Loucy (cell line): ENCODE measurements around the gene EIF2B4.

Experiments
- H2AFZ ChIP-seq: fragments of 200-600 bp; sonication (generic); 2 replicates; pipeline ENCODE4 v1.6.0; 2016; ENCODE audit warnings: antibody characterized with exemption, mild to moderate bottlenecking, low read length, moderate library complexity
- H3F3A ChIP-seq: fragments of 200-600 bp; 2 replicates; pipeline ENCODE4 v1.6.0; 2016; ENCODE audit warnings: antibody characterized with exemption, low read depth, mild to moderate bottlenecking
- H3K27me3 ChIP-seq: fragments of 200-600 bp; sonication (generic); 2 replicates; pipeline ENCODE4 v1.6.1; 2014; ENCODE audit warnings: low read length, mild to moderate bottlenecking; ENCODE audit not compliant: insufficient read depth, poor library complexity, severe bottlenecking
- H3K36me3 ChIP-seq: fragments of 200-600 bp; sonication (generic); 2 replicates; pipeline ENCODE4 v1.6.1; 2016; ENCODE audit warnings: low read length; ENCODE audit not compliant: insufficient read depth
- H3K4me1 ChIP-seq: fragments of 200-600 bp; sonication (generic); 2 replicates; pipeline ENCODE4 v1.5.1; 2014; ENCODE audit warnings: low read length, mild to moderate bottlenecking; ENCODE audit not compliant: insufficient read depth, poor library complexity, severe bottlenecking
- H3K4me2 ChIP-seq: fragments of 200-600 bp; sonication (generic); 2 replicates; pipeline ENCODE4 v1.6.0; 2014; ENCODE audit warnings: antibody characterized with exemption, low read length, low read depth, mild to moderate bottlenecking; ENCODE audit not compliant: poor library complexity, severe bottlenecking
- H3K4me3 ChIP-seq: fragments of 200-600 bp; sonication (generic); 2 replicates; pipeline ENCODE4 v1.5.1; 2014; ENCODE audit warnings: low read length, mild to moderate bottlenecking, mixed read lengths; ENCODE audit not compliant: poor library complexity, severe bottlenecking
- H3K79me2 ChIP-seq: fragments of 200-600 bp; sonication (generic); 2 replicates; pipeline ENCODE4 v1.6.1; 2014; ENCODE audit warnings: low read length; ENCODE audit not compliant: insufficient read depth
- H3K9ac ChIP-seq: fragments of 200-600 bp; sonication (generic); 2 replicates; pipeline ENCODE4 v1.6.0; 2014; ENCODE audit warnings: mild to moderate bottlenecking, low read depth, low read length, moderate library complexity; ENCODE audit not compliant: poor library complexity, severe bottlenecking
- H3K9me2 ChIP-seq: fragments of 200-600 bp; sonication (generic); replicated peaks from 2 replicates; pipeline ENCODE4 v1.6.1; 2016; ENCODE audit warnings: low read depth, low read length, mixed read lengths
- H3K9me3 ChIP-seq: fragments of 200-600 bp; sonication (generic); 2 replicates; pipeline ENCODE4 v1.6.1; 2014; ENCODE audit warnings: mild to moderate bottlenecking, antibody characterized with exemption, low read length, low read depth; ENCODE audit not compliant: insufficient read depth
- H4K20me1 ChIP-seq: fragments of 200-600 bp; sonication (generic); 2 replicates; pipeline ENCODE4 v1.6.0; 2014; ENCODE audit warnings: antibody characterized with exemption, low read length, mild to moderate bottlenecking; ENCODE audit not compliant: insufficient read depth, poor library complexity, severe bottlenecking
- CTCF ChIP-seq: fragments of 200-600 bp; sonication (generic); conservative IDR thresholded peaks from 2 replicates; pipeline ENCODE4 v1.5.1; 2014; ENCODE audit warnings: mild to moderate bottlenecking, antibody characterized with exemption, low read length
- EZH2phosphoT487 ChIP-seq: fragments of 200-600 bp; IDR thresholded peaks from 2 replicates; pipeline ENCODE4 v1.6.1; 2018; ENCODE audit warnings: antibody characterized with exemption, mild to moderate bottlenecking, moderate library complexity, borderline replicate concordance

The EIF2B4 gene

GRCh38 chr2:27400348-27401135 is 30.4 kb upstream of the EIF2B4 start:
- TF ChIP-seq EZH2phosphoT487 (no peak), CTCF (no peak)
- no peaks in the 10 kb centered on the region for H3K9me2 ChIP-seq
- peak overlapping the region; percentile 36 for H3K4me2 ChIP-seq
- peaks cover 25% of the 10 kb centered on the region for H3K4me1 ChIP-seq
- no peak overlapping the region for H3K9ac ChIP-seq
- H3K4me3 ChIP-seq: no peak overlapping the region
- no peak overlapping the region for H2AFZ ChIP-seq
- H3K79me2 ChIP-seq: peaks cover 98% of the 10 kb centered on the region
- H3K27me3 ChIP-seq: no peaks in the 10 kb centered on the region
- H3K36me3 ChIP-seq: 0 out of 2 replicates have a peak, but pooled peaks cover 6% of the 10 kb centered on the region
- H3K9me3 ChIP-seq: no peaks in the 10 kb centered on the region
- H3F3A ChIP-seq: no peaks in the 10 kb centered on the region
- peaks cover 84% of the 10 kb centered on the region for H4K20me1 ChIP-seq

DNA sequence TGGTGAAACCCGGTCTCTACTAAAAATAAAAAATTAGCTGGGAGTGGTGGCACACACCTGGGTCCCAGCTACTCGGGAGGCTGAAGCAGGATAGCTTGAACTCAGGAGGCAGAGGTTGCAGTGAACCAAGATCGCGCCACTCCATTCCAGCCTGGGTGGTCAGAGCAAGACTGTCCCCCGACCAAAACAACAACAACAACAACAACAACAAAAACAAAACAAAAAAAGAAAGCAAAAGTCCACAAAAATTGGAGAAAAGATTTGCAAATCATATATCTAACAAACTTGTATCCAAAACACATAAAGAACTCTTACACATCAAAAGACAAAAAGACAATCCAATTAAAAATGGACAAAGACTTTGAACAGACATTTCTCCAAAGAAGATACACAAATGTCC is 28.8 kb upstream of the EIF2B4 start:
- Histone ChIP-seq H3K9me2 (no peaks in the 10 kb centered on the region), H3K4me2 (peak overlapping the region; percentile 10), H3K36me3 (0 out of 2 replicates have a peak, but pooled peaks cover 6% of the 10 kb centered on the region), H3K4me1 (peaks cover 20% of the 10 kb centered on the region), H3F3A (no peaks in the 10 kb centered on the region), H2AFZ (no peak overlapping the region), H3K27me3 (no peaks in the 10 kb centered on the region), H3K79me2 (peaks cover 98% of the 10 kb centered on the region), H4K20me1 (peaks cover 73% of the 10 kb centered on the region), H3K9ac (no peak overlapping the region), H3K9me3 (no peaks in the 10 kb centered on the region), H3K4me3 (no peak overlapping the region)
- no peak for TF ChIP-seq CTCF
- TF ChIP-seq EZH2phosphoT487: no peak

GRCh38 chr2:27393225-27393624 is 23.1 kb upstream of the EIF2B4 start:
- Histone ChIP-seq H3K4me1 (peaks cover 10% of the 10 kb centered on the region), H3K9me2 (no peaks in the 10 kb centered on the region), H3K4me2 (no peak overlapping the region), H3K9ac (no peak overlapping the region), H3K79me2 (peaks cover 86% of the 10 kb centered on the region), H3K4me3 (no peak overlapping the region), H3K27me3 (no peaks in the 10 kb centered on the region), H3K36me3 (peaks cover 26% of the 10 kb centered on the region; the same call in 1 of the 2 replicates), H2AFZ (no peak overlapping the region), H3K9me3 (no peaks in the 10 kb centered on the region), H4K20me1 (peaks cover 48% of the 10 kb centered on the region), H3F3A (no peaks in the 10 kb centered on the region)
- TF ChIP-seq EZH2phosphoT487: no peak
- TF ChIP-seq CTCF: no peak
